ENCODE measurements around the gene ITGA1. TPM values are rescaled to one million over a fixed set of nuclear protein-coding genes. Genes with fewer than 3 reads are reported as not detected.

ITGA1 gene
- total RNA-seq, 1 donor from 2014 or later, result 3.2 TPM

GRCh38 chr5:52925001-52925400, 137.3 kb downstream of the ITGA1 start:
- TF ChIP-seq CTCF (conservative IDR thresholded peaks at IDR 0.05; ENCODE audit: low read depth, low read length), result no peak
- H3K4me3 ChIP-seq (ENCODE audit: low read depth, low read length), result no peak overlapping the region
- DNase-seq (ENCODE audit: low read depth), result no peak

- H3K4me3 ChIP-seq (ENCODE audit: low read depth, low read length), result no peak overlapping the region
- no peak for TF ChIP-seq CTCF (conservative IDR thresholded peaks at IDR 0.05; ENCODE audit: low read depth, low read length)
- no peak for DNase-seq (ENCODE audit: low read depth)
These were observed 141.0 kb downstream of the ITGA1 start for GRCh38 chr5:52928689-52929088.

GRCh38 chr5:52938226-52938625, 150.5 kb downstream of the ITGA1 start:
- no peak for DNase-seq (ENCODE audit: low read depth)
- H3K4me3 ChIP-seq (ENCODE audit: low read depth, low read length), result no peak overlapping the region
- no peak for TF ChIP-seq CTCF (conservative IDR thresholded peaks at IDR 0.05; ENCODE audit: low read depth, low read length)

- TF ChIP-seq CTCF (conservative IDR thresholded peaks at IDR 0.05; ENCODE audit: low read depth, low read length), result peak; percentile 36
- no peak overlapping the region for H3K4me3 ChIP-seq (ENCODE audit: low read depth, low read length)
- no peak for DNase-seq (ENCODE audit: low read depth)
These were observed 155.6 kb downstream of the ITGA1 start for GRCh38 chr5:52943285-52943684.

GRCh38 chr5:52943808-52944207, 156.1 kb downstream of the ITGA1 start:
- no peak for DNase-seq (ENCODE audit: low read depth)
- no peak overlapping the region for H3K4me3 ChIP-seq (ENCODE audit: low read depth, low read length)
- TF ChIP-seq CTCF (conservative IDR thresholded peaks at IDR 0.05; ENCODE audit: low read depth, low read length), result no peak

- peak overlapping the region; percentile 31 for H3K4me3 ChIP-seq (ENCODE audit: low read depth, low read length)
- DNase-seq (ENCODE audit: low read depth), result no peak
- TF ChIP-seq CTCF (conservative IDR thresholded peaks at IDR 0.05; ENCODE audit: low read depth, low read length), result no peak
These were observed 157.3 kb downstream of the ITGA1 start for GRCh38 chr5:52945040-52945439.

- no peak for DNase-seq (ENCODE audit: low read depth)
- TF ChIP-seq CTCF (conservative IDR thresholded peaks at IDR 0.05; ENCODE audit: low read depth, low read length), result no peak
- H3K4me3 ChIP-seq (ENCODE audit: low read depth, low read length), result no peak overlapping the region
These were observed 159.5 kb downstream of the ITGA1 start for GRCh38 chr5:52947208-52947607.

Measured in epithelial cell of proximal tubule (primary cell).